ENCODE measurements around the gene EMB.
"Not testable (repeated sequence)": the region's sequence is repeated elsewhere in the genome, so short reads cannot be mapped to it uniquely, and the experiment has no call there.

EMB gene

DNA sequence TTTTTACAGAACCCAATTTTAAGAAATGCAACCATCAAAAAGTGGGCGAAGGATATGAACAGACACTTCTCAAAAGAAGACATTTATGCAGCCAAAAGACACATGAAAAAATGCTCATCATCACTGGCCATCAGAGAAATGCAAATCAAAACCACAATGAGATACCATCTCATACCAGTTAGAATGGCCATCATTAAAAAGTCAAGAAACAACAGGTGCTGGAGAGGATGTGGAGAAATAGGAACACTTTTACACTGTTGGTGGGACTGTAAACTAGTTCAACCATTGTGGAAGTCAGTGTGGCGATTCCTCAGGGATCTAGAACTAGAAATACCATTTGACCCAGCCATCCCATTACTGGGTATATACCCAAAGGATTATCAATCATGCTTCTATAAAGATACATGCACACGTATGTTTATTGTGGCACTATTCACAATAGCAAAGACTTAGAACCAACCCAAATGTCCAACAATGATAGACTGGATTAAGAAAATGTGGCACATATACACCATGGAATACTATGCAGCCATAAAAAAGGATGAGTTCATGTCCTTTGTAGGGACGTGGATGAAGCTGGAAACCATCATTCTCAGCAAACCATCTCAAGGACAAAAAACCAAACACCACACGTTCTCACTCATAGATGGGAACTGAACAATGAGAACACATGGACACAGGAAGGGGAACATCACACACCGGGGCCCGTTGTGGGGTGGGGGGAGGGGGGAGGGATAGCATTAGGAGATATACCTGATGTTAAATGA is 19.7 kb downstream of the EMB start:
- DNase-seq (ENCODE audit: low read depth) = not testable (repeated sequence)

DNA sequence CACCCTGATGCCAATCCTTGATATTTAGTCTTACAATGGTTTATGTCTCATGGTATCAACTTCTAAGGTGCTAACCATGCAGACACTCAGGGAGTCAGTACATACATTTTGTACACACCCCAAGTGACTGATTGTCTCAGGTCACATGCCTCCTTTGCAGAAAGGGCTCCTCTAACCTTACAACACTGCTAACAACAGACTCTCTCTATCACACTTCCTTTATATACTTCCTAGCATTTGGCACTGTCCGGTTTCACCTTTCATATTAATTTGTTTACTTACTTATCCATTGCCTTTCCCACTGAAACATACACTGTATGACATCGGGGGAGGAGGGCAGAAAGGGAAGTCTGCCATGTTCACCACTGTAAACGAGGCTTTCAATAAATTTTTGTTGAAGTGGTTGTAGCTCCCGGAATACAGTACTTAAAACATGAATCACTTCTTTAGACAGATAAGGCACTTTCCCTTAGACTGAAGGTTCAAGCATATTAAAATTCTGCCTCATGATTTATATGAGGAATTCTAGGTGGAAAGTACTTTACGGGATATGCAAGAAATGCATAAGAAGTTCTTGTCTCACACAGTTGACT is 20.6 kb downstream of the EMB start:
- no peak for DNase-seq (ENCODE audit: low read depth)

DNA sequence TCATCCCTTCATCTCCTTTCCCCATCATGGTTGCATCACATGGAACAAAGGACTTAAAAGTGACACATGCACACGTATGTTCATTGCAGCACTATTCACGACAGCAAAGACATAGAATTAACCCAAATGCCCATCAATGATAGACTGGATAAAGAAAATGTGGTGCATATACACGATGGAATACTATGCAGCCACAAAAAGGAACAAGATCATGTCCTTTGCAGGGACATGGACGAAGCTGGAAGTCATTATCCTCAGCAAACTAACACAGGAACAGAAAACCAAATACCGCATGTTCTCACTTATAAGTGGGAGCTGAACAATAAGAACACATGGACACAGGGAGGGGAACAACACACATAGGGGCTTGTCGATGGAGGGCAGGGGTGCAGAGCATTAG is 21.4 kb downstream of the EMB start:
- DNase-seq (ENCODE audit: low read depth) = not testable (repeated sequence)

DNA sequence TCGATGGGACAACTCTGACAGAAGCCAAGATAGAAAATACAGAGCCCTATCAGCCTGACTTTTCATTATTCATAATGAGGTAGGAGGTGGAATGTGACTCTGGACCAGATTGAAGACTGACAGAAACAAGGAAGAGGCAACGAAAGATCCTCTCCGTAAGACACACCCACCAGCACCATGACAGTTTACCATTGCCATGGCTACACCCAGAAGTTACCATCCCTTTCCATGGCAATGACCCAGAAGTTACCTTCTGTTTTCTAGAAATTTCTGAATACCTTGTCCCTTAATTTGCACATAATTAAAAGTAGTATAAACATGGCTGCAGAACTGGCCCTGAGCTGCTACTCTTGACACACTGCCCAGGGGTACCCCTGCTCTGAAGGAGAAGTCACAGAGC is 24.5 kb downstream of the EMB start:
- not testable (repeated sequence) for DNase-seq (ENCODE audit: low read depth)

DNA sequence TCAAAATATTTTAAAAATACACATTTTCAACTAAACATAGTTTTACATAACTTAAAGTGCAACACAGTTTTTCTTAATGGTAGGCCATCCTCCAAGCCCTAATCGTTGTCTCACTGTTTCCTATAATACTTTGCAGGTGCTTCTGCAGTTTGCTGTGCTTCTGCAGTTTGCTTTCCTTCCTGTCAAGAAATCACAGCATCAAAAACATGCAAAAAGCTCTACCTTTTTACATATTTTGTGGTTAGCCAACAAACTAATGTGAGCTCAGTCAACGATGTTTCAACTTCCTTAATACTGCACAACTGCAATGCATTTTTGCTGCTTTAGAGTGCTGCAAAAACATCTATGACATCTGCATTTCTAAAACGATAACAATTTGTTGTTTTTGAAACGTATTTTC is 25.2 kb downstream of the EMB start:
- no peak for DNase-seq (ENCODE audit: low read depth)

DNA sequence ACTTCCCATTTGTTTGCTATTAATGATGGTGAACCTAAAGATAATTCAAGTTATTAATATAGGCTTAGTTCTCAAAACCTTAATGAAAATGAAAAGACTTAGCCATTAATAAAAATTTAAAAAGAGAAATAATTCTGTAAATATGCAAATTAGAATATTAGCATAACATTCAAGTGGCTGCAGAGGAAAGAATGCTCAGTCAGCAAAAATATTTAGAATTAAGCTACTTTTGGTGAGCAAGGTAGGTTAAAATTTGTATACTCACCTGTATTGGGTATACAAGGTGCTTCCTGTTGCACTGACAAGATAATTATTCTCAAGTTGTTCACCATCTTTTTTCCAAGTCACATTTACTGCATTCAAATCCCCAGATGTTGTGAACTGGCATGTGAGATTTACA is 30.2 kb downstream of the EMB start:
- not testable (repeated sequence) for DNase-seq (ENCODE audit: low read depth)

DNA sequence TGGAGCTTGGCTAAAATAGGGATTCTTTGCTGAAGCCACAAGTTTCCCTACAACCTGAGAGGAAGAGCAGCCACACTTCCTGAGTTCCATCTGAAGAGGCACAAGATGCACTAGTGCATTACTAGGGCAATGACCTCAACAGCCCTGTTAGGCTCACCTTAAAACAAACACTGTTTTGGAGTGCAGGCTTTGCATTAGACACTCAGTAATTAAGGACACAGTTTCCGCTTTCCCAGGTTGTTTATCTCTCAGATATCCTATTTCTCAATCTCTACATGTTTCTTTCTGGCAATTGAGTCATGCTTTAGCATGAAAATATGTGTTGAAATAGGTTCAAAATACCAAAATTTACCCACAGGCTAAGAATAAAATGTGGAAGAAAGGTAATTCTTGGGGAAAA is 34.2 kb downstream of the EMB start:
- no peak for DNase-seq (ENCODE audit: low read depth)

DNA sequence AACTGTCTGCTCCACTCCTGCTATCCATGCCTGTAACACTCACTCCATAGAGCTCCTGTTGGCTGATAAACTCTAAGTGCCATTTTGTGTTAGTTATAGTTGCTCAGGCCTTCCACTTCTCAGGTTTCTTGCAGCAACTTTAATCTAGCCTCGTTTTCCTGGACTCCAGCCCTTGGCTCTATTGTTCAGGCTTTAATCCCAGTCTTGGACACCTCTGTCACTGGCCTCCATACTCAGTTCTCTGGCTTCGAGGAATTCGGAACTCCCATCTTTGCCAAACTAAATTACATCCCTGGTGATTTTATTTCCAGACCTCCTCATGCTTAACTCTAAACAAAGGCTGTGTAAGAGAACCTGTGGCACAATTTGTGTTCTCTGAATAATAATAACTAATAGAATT is 39.8 kb downstream of the EMB start:
- DNase-seq (ENCODE audit: low read depth) = no peak

DNA sequence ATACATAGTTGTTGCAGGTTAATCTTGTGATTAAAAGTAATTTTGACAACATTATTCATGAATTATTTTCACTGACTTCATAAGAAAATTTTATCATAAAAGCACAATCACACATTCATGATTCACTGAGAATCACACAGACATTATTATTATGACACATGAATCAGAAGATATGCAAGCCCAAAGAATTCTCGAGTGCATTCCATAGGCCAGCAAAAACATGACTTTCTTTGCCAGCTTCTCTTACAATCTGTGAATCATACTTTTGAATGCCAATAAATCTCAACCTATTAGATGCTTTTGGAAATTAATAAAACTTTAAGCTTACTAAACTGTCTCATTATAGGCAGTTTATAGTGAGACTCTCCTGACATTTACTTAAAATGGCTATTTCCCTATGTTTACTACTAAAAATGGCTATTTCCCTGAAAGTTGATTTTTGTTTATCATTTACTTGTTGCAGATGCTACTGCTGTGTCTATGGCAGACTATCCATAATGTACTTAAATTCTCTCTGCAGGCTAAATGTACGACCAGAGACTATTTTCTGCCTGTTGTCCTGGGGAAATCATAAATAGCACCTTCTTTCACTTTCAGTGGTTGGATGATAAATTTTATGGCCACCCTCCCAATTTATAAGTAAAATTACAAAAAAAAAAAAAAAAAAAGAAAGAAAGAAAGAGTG is 47.0 kb downstream of the EMB start:
- DNase-seq (ENCODE audit: low read depth) = not testable (repeated sequence)

DNA sequence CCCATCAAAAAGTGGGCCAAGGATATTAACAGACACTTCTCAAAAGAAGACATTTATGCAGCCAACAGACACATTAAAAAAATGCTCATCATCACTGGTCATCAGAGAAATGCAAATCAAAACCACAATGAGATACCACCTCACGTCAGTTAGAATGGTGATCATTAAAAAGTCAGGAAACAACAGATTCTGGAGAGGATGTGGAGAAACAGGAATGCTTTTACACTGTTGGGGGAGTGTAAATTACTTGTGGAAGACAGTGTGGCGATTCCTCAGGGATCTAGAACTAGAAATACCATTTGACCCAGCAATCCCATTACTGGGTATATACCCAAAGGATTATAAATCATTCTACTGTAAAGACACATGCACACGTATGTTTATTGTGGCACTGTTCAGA is 48.8 kb downstream of the EMB start:
- DNase-seq (ENCODE audit: low read depth) = not testable (repeated sequence)

DNA sequence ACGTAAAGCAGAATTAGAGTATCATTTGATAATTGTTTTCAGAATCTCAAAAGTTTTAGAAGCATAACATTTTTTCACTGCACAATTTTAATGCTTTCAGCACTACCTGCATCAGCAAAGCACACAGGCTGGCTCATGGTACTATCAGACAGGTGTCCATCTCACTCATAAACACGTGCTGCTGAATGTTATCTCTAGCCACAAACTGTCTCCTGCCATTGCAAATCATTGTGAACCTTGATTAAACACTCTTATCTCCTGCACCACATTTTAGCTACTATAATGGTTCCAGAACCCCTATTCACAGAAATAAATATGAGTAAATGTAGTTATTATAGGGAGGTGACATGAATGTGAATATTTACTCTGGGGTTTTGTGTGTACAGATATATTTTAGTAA is 56.7 kb downstream of the EMB start:
- not testable (repeated sequence) for DNase-seq (ENCODE audit: low read depth)

DNA sequence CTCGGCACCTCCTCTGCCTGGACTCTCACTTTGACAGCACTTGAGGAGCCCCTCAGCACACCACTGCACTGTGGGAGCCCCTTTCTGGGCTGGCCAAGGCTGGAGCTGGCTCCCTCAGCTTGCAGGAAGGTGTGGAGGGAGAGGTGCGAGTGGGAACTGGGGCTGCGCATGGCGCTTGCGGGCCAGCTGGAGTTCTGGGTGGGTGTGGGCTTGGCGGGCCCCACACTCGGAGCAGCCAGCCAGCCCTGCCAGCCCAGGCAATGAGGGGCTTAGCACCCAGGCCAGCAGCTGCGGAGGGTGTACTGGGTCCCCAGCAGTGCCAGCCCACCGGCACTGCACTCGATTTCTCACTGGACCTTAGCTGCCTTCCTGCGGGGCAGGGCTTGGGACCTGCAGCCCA is 64.4 kb downstream of the EMB start:
- DNase-seq (ENCODE audit: low read depth) = not testable (repeated sequence)

DNA sequence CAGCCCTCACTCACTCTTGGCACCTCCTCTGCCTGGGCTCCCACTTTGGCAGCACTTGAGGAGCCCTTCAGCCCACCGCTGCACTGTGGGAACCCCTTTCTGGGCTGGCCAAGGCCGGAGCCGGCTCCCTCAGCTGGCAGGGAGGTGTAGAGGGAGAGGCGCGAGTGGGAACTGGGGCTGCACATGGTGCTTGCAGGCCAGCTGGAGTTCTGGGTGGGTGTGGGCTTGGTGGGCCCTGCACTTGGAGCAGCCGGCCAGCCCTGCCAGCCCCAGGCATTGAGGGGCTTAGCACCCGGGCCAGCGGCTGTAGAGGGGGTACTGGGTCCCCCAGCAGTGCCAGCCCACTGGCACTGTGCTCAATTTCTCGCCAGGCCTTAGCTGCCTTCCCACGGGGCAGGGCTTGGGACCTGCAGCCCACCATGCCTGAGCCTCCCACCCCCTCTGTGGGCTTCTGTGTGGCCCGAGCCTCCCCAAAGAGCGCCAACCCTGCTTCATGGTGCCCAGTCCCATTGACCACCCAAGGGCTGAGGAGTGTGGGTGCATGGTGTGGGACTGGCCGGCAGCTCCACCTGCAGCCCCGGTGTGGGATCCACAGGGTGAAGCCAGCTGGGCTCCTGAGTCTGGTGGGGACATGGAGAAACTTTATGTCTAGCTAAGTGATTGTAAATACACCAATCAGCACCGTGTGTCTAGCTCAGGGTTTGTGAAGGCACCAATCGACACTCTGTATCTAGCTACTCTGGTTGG is 71.6 kb downstream of the EMB start:
- not testable (repeated sequence) for DNase-seq (ENCODE audit: low read depth)

DNA sequence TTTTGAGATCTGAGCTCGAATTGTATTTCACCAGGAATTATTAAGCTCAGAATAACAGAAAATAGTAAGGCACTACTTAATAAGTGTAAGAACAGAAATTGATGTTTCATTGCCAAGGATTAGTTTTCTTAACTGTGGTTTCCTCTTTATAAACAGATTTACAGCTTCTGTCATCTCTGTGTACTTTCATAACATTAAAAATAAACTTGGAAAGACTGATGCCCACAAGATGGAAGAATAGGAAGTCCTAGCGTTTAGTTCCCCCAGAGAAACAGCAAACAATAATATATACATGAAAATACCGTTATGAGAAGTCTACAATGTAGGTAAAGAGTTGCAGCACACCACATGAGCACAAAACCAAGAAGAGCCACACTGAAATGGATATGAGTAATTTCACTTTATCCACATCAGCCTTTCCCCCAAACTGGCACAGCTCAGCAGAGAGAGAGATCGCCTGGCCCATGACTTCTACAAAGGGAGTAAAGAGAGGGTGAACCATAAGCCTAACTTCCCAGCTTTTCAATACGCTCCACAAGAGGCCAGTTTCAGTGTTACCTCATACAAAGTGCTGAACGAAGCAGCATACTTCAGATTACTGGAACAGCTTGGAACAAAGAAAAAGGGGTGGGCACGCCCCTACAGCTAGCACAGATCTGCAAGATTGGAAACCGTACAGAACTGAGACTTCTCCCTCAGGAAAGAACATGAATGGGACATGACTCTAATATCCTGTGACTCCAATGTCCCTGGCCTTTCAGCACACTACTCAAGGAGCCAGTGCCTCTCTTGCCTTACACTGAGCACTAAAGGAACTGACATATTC is 75.4 kb downstream of the EMB start:
- DNase-seq (ENCODE audit: low read depth) = no peak

DNA sequence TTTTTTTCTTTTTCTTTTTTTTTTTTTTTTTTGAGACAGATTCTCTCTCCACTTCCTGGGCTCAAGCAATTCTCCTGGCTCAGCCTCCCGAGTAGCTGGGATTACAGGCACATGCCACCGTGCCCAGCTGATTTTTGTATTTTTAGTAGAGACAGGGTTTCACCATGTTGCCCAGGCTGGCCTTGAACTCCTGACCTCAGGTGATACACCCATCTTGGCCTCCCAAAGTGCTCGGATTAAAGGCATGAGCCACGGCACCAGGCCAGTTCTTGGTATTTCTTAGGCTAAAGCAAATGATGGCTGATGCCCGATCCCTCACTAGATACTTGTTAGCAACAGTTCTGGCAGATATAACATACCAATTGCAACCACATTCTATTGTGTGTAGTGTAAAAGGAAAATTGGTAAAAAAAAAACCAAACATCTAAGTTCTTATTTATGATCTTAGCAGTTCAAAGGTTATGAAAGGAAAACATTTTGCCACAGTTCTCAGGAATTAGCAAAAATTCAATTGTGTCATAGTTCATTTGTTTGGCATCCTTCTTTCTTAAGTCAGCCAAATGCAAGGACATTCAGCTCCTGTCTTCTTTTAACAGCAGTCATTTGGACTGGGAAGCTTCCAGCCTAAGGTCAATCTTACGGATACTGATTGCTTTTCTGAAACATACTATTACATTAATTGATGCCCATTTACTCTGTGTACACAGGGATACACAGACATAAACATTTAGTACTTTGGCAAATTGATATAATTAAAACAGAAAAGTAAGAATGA is 76.4 kb downstream of the EMB start:
- not testable (repeated sequence) for DNase-seq (ENCODE audit: low read depth)

DNA sequence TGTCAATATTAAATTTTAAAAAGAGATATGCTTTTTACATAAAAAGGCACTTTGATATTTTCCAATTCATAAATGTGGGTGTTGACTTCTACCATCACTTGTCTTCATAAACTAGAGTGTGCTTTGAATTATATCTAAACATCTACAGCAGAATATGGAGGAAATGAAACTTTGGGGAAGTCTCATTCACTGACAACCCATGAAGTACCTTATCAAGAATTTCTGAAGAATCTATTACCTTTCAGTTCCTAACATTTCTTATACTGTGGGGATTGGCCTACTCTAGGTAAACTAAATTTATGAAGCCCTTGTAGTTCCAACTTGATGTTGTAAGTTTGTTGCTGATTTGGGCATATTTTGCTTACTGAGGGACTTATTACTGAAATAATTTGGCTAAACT is 81.9 kb downstream of the EMB start:
- no peak for DNase-seq (ENCODE audit: low read depth)

DNA sequence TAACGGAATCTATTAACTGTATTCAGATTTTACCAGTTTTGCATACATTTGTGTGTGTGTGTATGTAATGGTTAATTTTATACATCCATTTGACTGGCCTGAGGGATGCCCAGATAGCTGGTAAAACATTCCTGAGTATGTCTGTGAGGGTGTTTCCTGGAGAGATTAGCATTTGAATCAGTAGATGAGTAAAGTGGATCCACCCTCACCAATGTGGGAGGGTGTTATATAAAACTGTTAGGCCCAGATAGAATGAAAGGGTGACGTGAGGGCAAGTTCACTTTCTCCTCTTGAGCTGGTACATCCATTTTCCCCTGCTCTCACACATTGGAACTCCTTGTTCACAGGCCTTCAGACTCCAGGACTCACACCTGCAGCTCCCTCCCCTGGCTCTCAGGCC is 88.7 kb downstream of the EMB start:
- no peak for DNase-seq (ENCODE audit: low read depth)

Data from activated T-helper 9 cell treated with anti-CD3 and anti-CD28 coated beads, Interleukin-2, amount 50 U/mL, for 16 hours (primary cell).